Caco-2 (cell line): ENCODE results near the gene PIGU. TPM values are rescaled to one million over a fixed set of nuclear protein-coding genes. Genes with fewer than 3 reads are reported as not detected.

Experiments
- BruUV-seq: library from RNA; stranded (reverse); fragments of 400-500 nt; replicated peaks from 2 replicates; lab custom pipeline; 2021; lab: Mats Ljungman, UMichigan
- CTCF ChIA-PET: fragments of 300-600 bp; sonication (Branson Sonifier 250); formaldehyde crosslinking; loops from one replicate; lab custom pipeline; 2022; ENCODE audit warnings: antibody characterized with exemption; lab: Charles Lee
- POLR2A ChIA-PET: fragments of 300-600 bp; sonication (Branson Sonifier 250); formaldehyde crosslinking; loops from one replicate; lab custom pipeline; 2022; ENCODE audit warnings: antibody characterized with exemption; lab: Charles Lee
- DNase-seq, 2 experiments: peaks; one replicate each; pipeline versions ENCODE4 v3.0.0 to v3.0.0-alpha.2; 2020 to 2022
- H3K27me3 ChIP-seq: replicated peaks from 2 replicates; pipeline ENCODE4 v1.6.0; 2011; ENCODE audit warnings: low read length; ENCODE audit not compliant: control insufficient read depth, insufficient read depth
- H3K36me3 ChIP-seq: 2 replicates; pipeline ENCODE4 v1.5.1; 2011; ENCODE audit warnings: low read length; ENCODE audit not compliant: control insufficient read depth, insufficient read depth
- H3K4me1 ChIP-seq: fragments of 250-450 bp; sonication (Bioruptor Pico); 2 replicates; pipeline ENCODE4 v1.5.1; 2020; ENCODE audit warnings: mild to moderate bottlenecking
- H3K4me3 ChIP-seq: 2 replicates; pipeline ENCODE4 v1.5.1; 2011; ENCODE audit warnings: low read depth, mild to moderate bottlenecking, control low read depth, low read length
- H3K9me3 ChIP-seq: fragments of 250-450 bp; sonication (Bioruptor Pico); 2 replicates; pipeline ENCODE4 v1.5.1; 2020; ENCODE audit warnings: mild to moderate bottlenecking, moderate library complexity
- H3K27ac Mint-ChIP-seq: one replicate; pipeline ENCODE4 v1.8.0; 2022; ENCODE audit warnings: mixed read lengths; ENCODE audit not compliant: unreplicated experiment
- H3K27me3 Mint-ChIP-seq: one replicate; pipeline ENCODE4 v1.8.0; 2022; ENCODE audit warnings: mixed read lengths; ENCODE audit not compliant: insufficient read depth, unreplicated experiment
- H3K36me3 Mint-ChIP-seq: one replicate; pipeline ENCODE4 v1.8.0; 2022; ENCODE audit warnings: mild to moderate bottlenecking, mixed read lengths; ENCODE audit not compliant: insufficient read depth, unreplicated experiment
- H3K4me1 Mint-ChIP-seq: one replicate; pipeline ENCODE4 v1.8.0; 2022; ENCODE audit warnings: low read depth, mixed read lengths; ENCODE audit not compliant: unreplicated experiment
- H3K4me3 Mint-ChIP-seq: one replicate; pipeline ENCODE4 v1.8.0; 2022; ENCODE audit warnings: mild to moderate bottlenecking, moderate library complexity, mixed read lengths; ENCODE audit not compliant: unreplicated experiment
- H3K9me3 Mint-ChIP-seq: one replicate; pipeline ENCODE4 v1.8.0; 2022; ENCODE audit warnings: mixed read lengths; ENCODE audit not compliant: unreplicated experiment
- CTCF ChIP-seq, 2 experiments: fragments of 200-600 bp in 1 of 2; IDR thresholded peaks; 1 replicate in 1 of 2; 2 replicates in 1 of 2; pipeline versions ENCODE4 v1.5.1 to v1.8.0; 2011 to 2022; ENCODE audit warnings: antibody characterized with exemption in 1 of 2, control low read depth in 1 of 2, inconsistent platforms in 1 of 2, low read depth in 1 of 2, low read length in 1 of 2, mild to moderate bottlenecking in 1 of 2, moderate library complexity in 1 of 2; ENCODE audit not compliant: insufficient read depth in 1 of 2, severe bottlenecking in 1 of 2, unreplicated experiment in 1 of 2
- intact Hi-C: fragments of 100-400 bp; cut with micrococcal nuclease; formaldehyde crosslinking; loops from one replicate; pipeline ENCODE4 v1.10.0; 2022; ENCODE audit not compliant: unreplicated experiment
- total RNA-seq: library from RNA; stranded (reverse); gene quantifications from 2 replicates; pipeline ENCODE4 v1.2.3, GENCODE V29; 2022

The PIGU gene
- total RNA-seq, 1 experiment from 2014 or later: 61.7 TPM

GRCh38 chr20:34604980-34605788 is 71.7 kb downstream of the PIGU start:
- no peak overlapping the region for H3K27ac Mint-ChIP-seq
- no peak overlapping the region for H3K4me3 Mint-ChIP-seq
- no peaks in the 10 kb centered on the region for H3K9me3 Mint-ChIP-seq
- ChIA-PET CTCF (no interaction called here), POLR2A (no interaction called here)
- Histone ChIP-seq H3K4me3 (no peak overlapping the region), H3K4me1 (no peaks in the 10 kb centered on the region), H3K9me3 (no peaks in the 10 kb centered on the region), H3K36me3 (no peaks in the 10 kb centered on the region), H3K27me3 (no peaks in the 10 kb centered on the region)
- intact Hi-C loops: no loop called here
- H3K36me3 Mint-ChIP-seq: no peaks in the 10 kb centered on the region
- no peak for DNase-seq
- no TSS peak for BruUV-seq
- TF ChIP-seq CTCF (IDR thresholded peaks at IDR 0.05; ENCODE audit: insufficient read depth in 1 of 2, low read depth in 1 of 2, low read length in 1 of 2, severe bottlenecking in 1 of 2, unreplicated experiment in 1 of 2): no peak
- no peaks in the 10 kb centered on the region for H3K27me3 Mint-ChIP-seq
- no peaks in the 10 kb centered on the region for H3K4me1 Mint-ChIP-seq

GRCh38 chr20:34600892-34601653 is 75.8 kb downstream of the PIGU start:
- no peaks in the 10 kb centered on the region for H3K9me3 Mint-ChIP-seq
- H3K27ac Mint-ChIP-seq: no peak overlapping the region
- ChIA-PET POLR2A (no interaction called here), CTCF (no interaction called here)
- intact Hi-C loops: no loop called here
- Histone ChIP-seq H3K36me3 (no peaks in the 10 kb centered on the region), H3K4me1 (no peaks in the 10 kb centered on the region), H3K27me3 (no peaks in the 10 kb centered on the region), H3K9me3 (no peaks in the 10 kb centered on the region), H3K4me3 (no peak overlapping the region)
- H3K4me3 Mint-ChIP-seq: no peak overlapping the region
- H3K27me3 Mint-ChIP-seq: no peaks in the 10 kb centered on the region
- TF ChIP-seq CTCF (IDR thresholded peaks at IDR 0.05; ENCODE audit: insufficient read depth in 1 of 2, low read depth in 1 of 2, low read length in 1 of 2, severe bottlenecking in 1 of 2, unreplicated experiment in 1 of 2): no peak
- no peak for DNase-seq
- H3K36me3 Mint-ChIP-seq: no peaks in the 10 kb centered on the region
- no TSS peak for BruUV-seq
- H3K4me1 Mint-ChIP-seq: no peaks in the 10 kb centered on the region

GRCh38 chr20:34595377-34596184 is 81.3 kb downstream of the PIGU start:
- Histone ChIP-seq H3K4me1 (no peaks in the 10 kb centered on the region), H3K4me3 (no peak overlapping the region), H3K9me3 (no peaks in the 10 kb centered on the region), H3K27me3 (no peaks in the 10 kb centered on the region), H3K36me3 (no peaks in the 10 kb centered on the region)
- DNase-seq: no peak
- Mint-ChIP-seq H3K27me3 (no peaks in the 10 kb centered on the region), H3K4me1 (no peaks in the 10 kb centered on the region), H3K4me3 (no peak overlapping the region), H3K27ac (no peak overlapping the region), H3K9me3 (no peaks in the 10 kb centered on the region), H3K36me3 (no peaks in the 10 kb centered on the region)
- no peak for TF ChIP-seq CTCF (IDR thresholded peaks at IDR 0.05; ENCODE audit: insufficient read depth in 1 of 2, low read depth in 1 of 2, low read length in 1 of 2, severe bottlenecking in 1 of 2, unreplicated experiment in 1 of 2)
- POLR2A ChIA-PET: no interaction called here
- BruUV-seq: no TSS peak
- CTCF ChIA-PET: no interaction called here
- intact Hi-C loops: no loop called here
